Hepatocyte (in vitro differentiated cells): Measurements from ENCODE around the gene ZNF469.

Experiments
- EZH2 ChIP-seq: fragments of 200-600 bp; sonication (generic); IDR thresholded peaks from 2 replicates; pipeline ENCODE4 v1.6.1; 2016; ENCODE audit warnings: antibody characterized with exemption, mild to moderate bottlenecking, borderline replicate concordance
- TF ChIP-seq, protein P1 (sequence below): fragments of 200-600 bp; sonication (generic); IDR thresholded peaks from 2 replicates; pipeline ENCODE4 v1.5.1; 2016; ENCODE audit warnings: antibody characterized with exemption, mild to moderate bottlenecking; ENCODE audit not compliant: poor library complexity

DNA sequence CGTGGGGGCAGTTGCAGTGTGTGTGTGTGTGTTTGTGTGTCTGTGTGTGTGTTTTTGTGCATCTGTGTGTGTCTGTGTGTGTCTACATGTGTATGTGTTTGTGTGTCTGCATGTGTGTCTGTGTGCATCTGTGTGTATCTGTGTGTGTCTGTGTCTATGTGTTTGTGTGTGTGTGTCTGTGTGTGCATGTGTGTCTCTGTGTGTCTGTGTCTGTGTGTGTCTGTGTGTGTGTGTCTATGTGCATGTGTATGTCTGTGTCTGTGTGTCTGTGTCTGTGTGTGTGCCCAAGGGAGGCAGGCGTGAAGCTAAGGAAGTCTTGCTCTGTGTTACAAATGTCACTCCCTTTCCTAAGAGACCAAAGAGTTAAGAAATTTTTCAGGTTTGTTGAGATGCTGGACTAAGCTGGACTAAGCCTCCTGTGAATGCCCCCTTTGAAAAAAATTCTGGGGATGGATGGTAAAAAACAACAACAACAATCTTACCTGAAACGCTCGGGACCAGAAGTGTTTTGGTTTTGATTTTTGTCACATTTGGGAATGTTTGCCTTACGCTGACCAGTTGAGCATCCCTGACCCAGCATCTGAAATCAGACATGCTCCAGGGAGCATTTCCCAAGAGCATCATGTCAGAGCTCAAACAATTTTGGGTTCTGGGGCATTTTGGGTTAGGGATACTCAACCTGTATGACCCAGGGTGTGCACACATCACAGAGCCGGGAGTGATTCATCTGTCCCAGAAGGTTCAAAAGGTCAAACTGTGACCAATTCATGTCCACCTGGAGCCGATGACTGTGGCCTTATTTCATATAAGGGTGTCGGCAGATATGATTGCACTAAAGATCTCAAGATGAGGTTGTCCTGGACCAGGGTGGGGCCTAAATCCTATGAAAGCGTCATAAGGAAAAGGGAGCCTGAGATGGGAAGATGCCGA, 48.6 kb upstream of the ZNF469 start:
- TF ChIP-seq, protein P1, sequence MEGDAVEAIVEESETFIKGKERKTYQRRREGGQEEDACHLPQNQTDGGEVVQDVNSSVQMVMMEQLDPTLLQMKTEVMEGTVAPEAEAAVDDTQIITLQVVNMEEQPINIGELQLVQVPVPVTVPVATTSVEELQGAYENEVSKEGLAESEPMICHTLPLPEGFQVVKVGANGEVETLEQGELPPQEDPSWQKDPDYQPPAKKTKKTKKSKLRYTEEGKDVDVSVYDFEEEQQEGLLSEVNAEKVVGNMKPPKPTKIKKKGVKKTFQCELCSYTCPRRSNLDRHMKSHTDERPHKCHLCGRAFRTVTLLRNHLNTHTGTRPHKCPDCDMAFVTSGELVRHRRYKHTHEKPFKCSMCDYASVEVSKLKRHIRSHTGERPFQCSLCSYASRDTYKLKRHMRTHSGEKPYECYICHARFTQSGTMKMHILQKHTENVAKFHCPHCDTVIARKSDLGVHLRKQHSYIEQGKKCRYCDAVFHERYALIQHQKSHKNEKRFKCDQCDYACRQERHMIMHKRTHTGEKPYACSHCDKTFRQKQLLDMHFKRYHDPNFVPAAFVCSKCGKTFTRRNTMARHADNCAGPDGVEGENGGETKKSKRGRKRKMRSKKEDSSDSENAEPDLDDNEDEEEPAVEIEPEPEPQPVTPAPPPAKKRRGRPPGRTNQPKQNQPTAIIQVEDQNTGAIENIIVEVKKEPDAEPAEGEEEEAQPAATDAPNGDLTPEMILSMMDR: no peak
- TF ChIP-seq EZH2: no peak
